GM13976 (cell line): ENCODE results near the gene SAMD8.
"Not testable (repeated sequence)": the region's sequence is repeated elsewhere in the genome, so short reads cannot be mapped to it uniquely, and the experiment has no call there.

Experiments used
- DNase-seq: peaks from one replicate; pipeline ENCODE4 v3.0.0; 2012; ENCODE audit warnings: low spot score
- in situ Hi-C: fragments of 300-500 bp; cut with MboI; formaldehyde crosslinking; loops from one replicate; pipeline ENCODE4 v1.12.0; 2022; ENCODE audit warnings: low sequenced_read_pairs, mixed read lengths, inconsistent platforms; ENCODE audit not compliant: unreplicated experiment
- TF ChIP-seq, protein P1 (sequence below): IDR thresholded peaks from 2 replicates; pipeline ENCODE4 v1.5.1; 2012; ENCODE audit warnings: borderline replicate concordance, mild to moderate bottlenecking; ENCODE audit not compliant: insufficient read depth; ENCODE audit errors: extremely low read depth, missing control alignments, control extremely low read depth

Gene SAMD8

DNA sequence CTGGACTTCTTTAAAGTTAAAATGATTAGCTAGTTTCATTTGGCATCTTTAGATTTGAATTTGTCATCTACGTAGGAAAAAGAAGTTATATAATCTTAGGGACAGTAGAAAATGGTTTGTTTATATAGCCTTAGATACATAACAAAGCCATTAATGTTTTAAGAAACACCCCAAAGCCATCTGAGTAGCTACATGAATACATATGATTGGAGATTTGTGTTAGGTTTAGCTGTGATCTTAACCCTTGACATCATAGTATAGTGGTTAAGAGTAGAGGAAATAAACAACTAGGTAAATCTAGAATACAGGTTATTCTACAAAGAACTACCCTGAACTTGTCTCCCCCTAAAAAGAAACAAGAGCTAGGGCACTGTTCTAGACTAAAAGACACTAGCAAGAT, 18.1 kb downstream of the SAMD8 start:
- in situ Hi-C loops: no loop called here
- TF ChIP-seq, protein P1, sequence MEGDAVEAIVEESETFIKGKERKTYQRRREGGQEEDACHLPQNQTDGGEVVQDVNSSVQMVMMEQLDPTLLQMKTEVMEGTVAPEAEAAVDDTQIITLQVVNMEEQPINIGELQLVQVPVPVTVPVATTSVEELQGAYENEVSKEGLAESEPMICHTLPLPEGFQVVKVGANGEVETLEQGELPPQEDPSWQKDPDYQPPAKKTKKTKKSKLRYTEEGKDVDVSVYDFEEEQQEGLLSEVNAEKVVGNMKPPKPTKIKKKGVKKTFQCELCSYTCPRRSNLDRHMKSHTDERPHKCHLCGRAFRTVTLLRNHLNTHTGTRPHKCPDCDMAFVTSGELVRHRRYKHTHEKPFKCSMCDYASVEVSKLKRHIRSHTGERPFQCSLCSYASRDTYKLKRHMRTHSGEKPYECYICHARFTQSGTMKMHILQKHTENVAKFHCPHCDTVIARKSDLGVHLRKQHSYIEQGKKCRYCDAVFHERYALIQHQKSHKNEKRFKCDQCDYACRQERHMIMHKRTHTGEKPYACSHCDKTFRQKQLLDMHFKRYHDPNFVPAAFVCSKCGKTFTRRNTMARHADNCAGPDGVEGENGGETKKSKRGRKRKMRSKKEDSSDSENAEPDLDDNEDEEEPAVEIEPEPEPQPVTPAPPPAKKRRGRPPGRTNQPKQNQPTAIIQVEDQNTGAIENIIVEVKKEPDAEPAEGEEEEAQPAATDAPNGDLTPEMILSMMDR: no peak
- no peak for DNase-seq

DNA sequence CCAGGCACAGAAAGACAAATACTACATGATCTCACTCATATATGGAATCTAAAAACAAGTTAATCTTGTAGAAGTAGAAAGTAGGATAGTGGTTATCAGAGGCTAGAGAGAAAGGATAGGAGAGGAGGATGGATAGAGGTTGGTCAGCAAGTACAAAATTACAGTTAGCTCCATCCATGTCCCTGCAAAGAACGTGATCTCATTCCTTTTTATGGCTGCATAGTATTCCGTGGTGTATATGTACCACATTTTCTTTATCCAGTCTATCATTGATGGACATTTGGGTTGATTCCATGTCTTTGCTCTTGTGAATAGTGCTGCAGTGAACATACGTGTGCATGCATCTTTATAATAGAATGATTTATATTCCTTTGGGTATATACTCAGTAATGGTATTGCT, 22.2 kb downstream of the SAMD8 start:
- DNase-seq, in situ Hi-C loops: not testable (repeated sequence)

DNA sequence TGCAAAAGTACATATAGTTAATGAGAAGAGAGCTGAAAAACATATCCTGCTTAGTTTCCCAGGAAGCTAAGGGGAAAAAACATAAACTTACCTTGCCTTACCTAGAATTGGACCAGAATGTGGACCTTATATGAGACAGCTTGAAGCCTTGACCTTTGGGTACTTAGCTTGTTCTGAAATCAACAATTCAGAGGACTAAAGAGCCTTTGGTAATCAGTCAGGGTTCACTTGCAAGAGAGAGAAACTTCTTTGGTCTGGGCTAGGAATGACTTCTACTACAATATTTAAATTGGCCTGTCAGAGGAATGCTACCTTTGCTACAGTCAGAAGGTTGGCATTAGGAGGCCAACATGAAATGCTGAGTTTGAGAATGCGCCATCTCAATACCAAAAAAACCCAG, 24.9 kb downstream of the SAMD8 start:
- in situ Hi-C loops: no loop called here
- no peak for DNase-seq
- TF ChIP-seq, protein P1: no peak

DNA sequence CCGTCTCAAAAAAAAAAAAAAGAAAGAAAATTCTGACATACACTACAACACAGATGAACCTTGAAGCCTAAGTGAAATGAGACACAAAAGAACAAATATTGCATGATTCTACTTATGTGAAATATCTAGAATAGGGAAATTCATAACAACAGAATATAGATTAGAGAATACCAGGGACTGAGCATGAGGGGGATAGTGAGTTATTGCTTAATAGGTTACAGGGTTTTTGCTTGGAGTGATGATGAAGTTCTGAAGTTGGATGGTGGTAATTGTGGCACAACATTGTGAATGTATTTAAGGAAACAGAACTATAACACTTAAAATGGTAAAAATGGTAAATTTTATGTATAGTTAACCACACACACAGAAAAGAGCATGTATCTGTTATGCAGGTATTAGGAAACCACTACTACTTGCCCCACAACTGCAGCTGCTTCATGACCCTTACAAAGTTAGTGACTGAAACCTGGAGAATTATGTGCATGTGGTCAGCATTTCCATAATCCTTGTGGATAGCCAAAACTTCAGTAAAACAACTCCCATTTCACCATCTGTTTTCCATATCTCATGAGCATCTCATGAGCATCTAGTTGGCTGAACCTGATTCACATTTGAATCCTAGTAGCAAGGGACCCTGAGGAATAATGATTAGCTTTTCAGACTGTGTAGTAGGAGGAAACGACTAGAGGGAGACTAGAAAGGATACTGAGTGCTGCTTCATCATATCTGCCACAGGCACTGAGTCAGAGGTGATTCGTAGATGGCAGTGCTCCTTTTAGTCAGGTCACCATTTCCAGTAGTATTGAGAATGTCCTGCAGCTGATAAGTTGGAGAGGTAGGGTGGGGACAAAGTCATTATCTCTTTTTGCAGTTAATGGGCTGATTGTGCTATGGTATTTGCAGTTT, 26.3 kb downstream of the SAMD8 start:
- DNase-seq: no peak
- TF ChIP-seq, protein P1: no peak
- in situ Hi-C loops: no loop called here

DNA sequence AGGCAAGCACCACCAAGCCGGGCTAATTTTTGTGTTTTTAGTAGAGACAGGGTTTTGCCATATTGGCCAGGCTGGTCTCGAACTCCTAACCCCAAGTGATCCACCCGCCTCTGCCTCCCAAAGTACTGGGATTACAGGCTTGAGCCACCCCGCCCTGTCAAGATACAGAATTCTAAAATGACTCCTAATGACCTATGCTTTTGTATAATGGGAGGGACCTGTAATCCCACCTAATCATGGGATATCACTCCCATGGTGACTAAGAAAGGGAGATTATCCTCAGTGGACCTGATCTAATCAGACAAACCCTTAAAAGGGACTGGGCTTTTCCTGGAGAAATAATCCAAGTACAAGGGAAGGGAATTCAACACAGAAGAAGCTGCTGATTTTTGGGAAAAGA, 28.8 kb downstream of the SAMD8 start:
- DNase-seq: no peak
- TF ChIP-seq, protein P1: no peak
- in situ Hi-C loops: no loop called here

DNA sequence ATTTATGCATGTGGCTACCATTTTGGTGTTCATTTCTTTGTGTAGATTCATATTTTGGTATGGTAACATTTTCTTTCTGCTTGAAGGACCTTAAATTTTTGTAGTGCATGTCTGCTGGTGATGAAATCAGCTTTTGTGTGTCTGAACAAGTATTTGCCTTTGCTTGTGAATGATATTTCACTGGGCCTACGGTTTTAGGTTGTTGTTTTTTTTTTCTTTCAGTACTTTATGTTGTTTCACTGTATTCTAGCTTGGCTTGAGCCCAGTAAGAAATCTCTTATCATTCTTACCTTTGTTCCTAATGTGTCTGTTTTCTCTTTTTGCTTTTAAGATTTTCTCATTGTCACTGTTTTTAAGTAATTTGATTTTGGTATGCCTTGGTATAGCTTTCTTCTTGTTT, 31.9 kb downstream of the SAMD8 start:
- TF ChIP-seq, protein P1: no peak
- in situ Hi-C loops: no loop called here
- no peak for DNase-seq

DNA sequence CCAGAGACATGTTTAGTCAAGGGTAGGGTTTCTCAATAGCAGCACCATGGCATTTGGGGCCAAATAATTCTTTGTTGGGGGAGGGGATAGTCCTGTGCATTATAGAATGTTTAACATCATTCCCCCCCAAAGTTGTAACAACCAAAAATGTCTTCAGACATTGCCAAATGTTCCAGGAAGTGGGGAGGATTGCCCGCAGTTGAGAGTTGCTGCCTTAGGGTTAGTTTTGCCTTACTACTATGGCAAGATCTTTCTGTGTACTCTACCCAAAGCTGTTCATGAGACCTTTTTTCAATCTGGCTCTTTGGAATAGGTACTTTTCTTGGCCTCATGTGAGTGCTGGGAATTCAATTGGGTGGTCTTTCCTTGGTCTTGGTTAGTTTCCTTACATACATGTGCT, 34.1 kb downstream of the SAMD8 start:
- TF ChIP-seq, protein P1: no peak
- in situ Hi-C loops: no loop called here
- DNase-seq: no peak
